Measurements from ENCODE around the gene WTIP. TPM values are rescaled to one million over a fixed set of nuclear protein-coding genes. Genes with fewer than 3 reads are reported as not detected.

The WTIP gene
- total RNA-seq, 1 experiment from 2014 or later = 32.5 TPM

- Histone ChIP-seq H2BK12ac (ENCODE audit: insufficient read length, low read depth, low read length) (no peak overlapping the region), H3K4ac (ENCODE audit: low read depth, low read length) (no peak overlapping the region), H2BK120ac (ENCODE audit: low read depth, low read length, poor library complexity, severe bottlenecking) (no peak overlapping the region), H4K91ac (ENCODE audit: insufficient read length, low read depth, low read length) (no peak overlapping the region), H4K5ac (ENCODE audit: insufficient read length, low read depth, low read length) (no peak overlapping the region), H3K27me3 (ENCODE audit: insufficient read depth, low read length) (no peaks in the 10 kb centered on the region), H2AFZ (ENCODE audit: low read length) (no peak overlapping the region), H2BK5ac (ENCODE audit: insufficient read length, low read length) (no peak overlapping the region), H3K79me2 (ENCODE audit: insufficient read depth, low read length) (no peaks in the 10 kb centered on the region), H3K23me2 (ENCODE audit: insufficient read length, low read depth, low read length, poor library complexity, severe bottlenecking) (no peaks in the 10 kb centered on the region), H4K20me1 (ENCODE audit: control insufficient read depth, insufficient read depth, insufficient read length) (no peaks in the 10 kb centered on the region), H4K8ac (replicated peaks; ENCODE audit: insufficient read length, low read depth, low read length) (no peak overlapping the region), H3K14ac (ENCODE audit: insufficient read depth, low read length) (no peak overlapping the region; the same call in 1 of the 2 replicates), H3K4me1 (ENCODE audit: insufficient read depth, low read length) (no peaks in the 10 kb centered on the region), H3K9ac (ENCODE audit: extremely low read depth, insufficient read length, low read length) (no peak overlapping the region), H3T11ph (ENCODE audit: low read length) (no peak overlapping the region), H3K4me2 (ENCODE audit: insufficient read depth, insufficient read length, low read length) (no peak overlapping the region), H3K23ac (ENCODE audit: insufficient read length, low read depth, low read length) (no peak overlapping the region), H3K9me3 (ENCODE audit: control insufficient read depth, low read depth, low read length) (no peaks in the 10 kb centered on the region), H2BK20ac (ENCODE audit: low read depth, low read length, poor library complexity, severe bottlenecking) (no peak overlapping the region), H3K18ac (ENCODE audit: insufficient read length, low read depth, low read length) (no peak overlapping the region), H2BK15ac (ENCODE audit: low read depth, low read length) (no peak overlapping the region), H3K56ac (ENCODE audit: insufficient read length, low read depth, low read length) (no peak overlapping the region), H3K27ac (ENCODE audit: insufficient read length, low read depth, low read length) (no peak overlapping the region), H3K79me1 (ENCODE audit: insufficient read depth, low read depth, low read length, poor library complexity, severe bottlenecking) (no peaks in the 10 kb centered on the region), H2AK5ac (ENCODE audit: insufficient read length, low read length) (no peak overlapping the region)
- peaks cover 11% of the 10 kb centered on the region for H3K27me3 Mint-ChIP-seq (ENCODE audit: low read depth)
- H3K9me3 Mint-ChIP-seq = peaks cover 1 to 2% of the 10 kb centered on the region in 2 experiments; a peak in 4 of 5 replicates
- no peak for TF ChIP-seq CTCF (conservative IDR thresholded peaks at IDR 0.05)
- peaks cover 12 to 16% of the 10 kb centered on the region in 2 experiments for H3K4me1 Mint-ChIP-seq
- no peak for DNase-seq
- WGBS (ENCODE audit: extremely low coverage, insufficient read length, low lambda C conversion rate) = no CpG with 5 or more reads among the region's 14 CpGs
- H3K27ac Mint-ChIP-seq = no peak overlapping the region
- no peak overlapping the region for H3K4me3 Mint-ChIP-seq
- peaks cover 0 to 2% (median under 1%) of the 10 kb centered on the region in 3 experiments; a peak in 3 of 7 replicates for H3K36me3 Mint-ChIP-seq (ENCODE audit: insufficient read depth in 1 of 3, low read depth in 3 of 3)
Observed at GRCh38 chr19:34505321-34506025, 23.9 kb downstream of the WTIP start.

Measured in H9 (cell line).